H9 (cell line): ENCODE data around the gene CLIC1. TPM values are rescaled to one million over a fixed set of nuclear protein-coding genes. Genes with fewer than 3 reads are reported as not detected.

Experiments
- DNase-seq: peaks from one replicate; pipeline ENCODE4 v3.0.0-alpha.2; 2017
- H2AFZ ChIP-seq: one replicate; pipeline ENCODE4 v1.6.1; 2013; ENCODE audit warnings: mild to moderate bottlenecking, low read length, control low read depth, moderate library complexity
- H2AK5ac ChIP-seq: 2 replicates; pipeline ENCODE4 v1.6.1; 2013; ENCODE audit warnings: low read length, control low read depth, mixed read lengths; ENCODE audit not compliant: insufficient read length
- H2BK120ac ChIP-seq: one replicate; pipeline ENCODE4 v1.6.1; 2013; ENCODE audit warnings: low read depth, mild to moderate bottlenecking, low read length, control low read depth, inconsistent platforms; ENCODE audit not compliant: poor library complexity, severe bottlenecking
- H2BK12ac ChIP-seq: 2 replicates; pipeline ENCODE4 v1.6.1; 2013; ENCODE audit warnings: low read length, control low read depth, mixed read lengths, low read depth; ENCODE audit not compliant: insufficient read length
- H2BK15ac ChIP-seq: 2 replicates; pipeline ENCODE4 v1.6.1; 2013; ENCODE audit warnings: low read depth, low read length, control low read depth
- H2BK20ac ChIP-seq: one replicate; pipeline ENCODE4 v1.6.1; 2013; ENCODE audit warnings: low read depth, mild to moderate bottlenecking, low read length, control low read depth, inconsistent platforms; ENCODE audit not compliant: poor library complexity, severe bottlenecking
- H2BK5ac ChIP-seq: 2 replicates; pipeline ENCODE4 v1.6.1; 2013; ENCODE audit warnings: low read length, control low read depth, mixed read lengths; ENCODE audit not compliant: insufficient read length
- H3K14ac ChIP-seq: 2 replicates; pipeline ENCODE4 v1.6.1; 2013; ENCODE audit warnings: low read length, control low read depth; ENCODE audit not compliant: insufficient read depth
- H3K18ac ChIP-seq: 2 replicates; pipeline ENCODE4 v1.6.1; 2013; ENCODE audit warnings: low read depth, mild to moderate bottlenecking, mixed read lengths, low read length, control low read depth; ENCODE audit not compliant: insufficient read length
- H3K23ac ChIP-seq: 2 replicates; pipeline ENCODE4 v1.6.1; 2013; ENCODE audit warnings: low read length, control low read depth, mixed read lengths, low read depth; ENCODE audit not compliant: insufficient read length
- H3K23me2 ChIP-seq: 2 replicates; pipeline ENCODE4 v1.6.1; 2013; ENCODE audit warnings: low read depth, mild to moderate bottlenecking, mixed read lengths, low read length, control low read depth; ENCODE audit not compliant: insufficient read length, poor library complexity, severe bottlenecking
- H3K27ac ChIP-seq: 2 replicates; pipeline ENCODE4 v1.5.1; 2013; ENCODE audit warnings: low read length, control low read depth, mixed read lengths, low read depth; ENCODE audit not compliant: insufficient read length
- H3K27me3 ChIP-seq: 2 replicates; pipeline ENCODE4 v1.6.1; 2013; ENCODE audit warnings: low read length, control low read depth, inconsistent platforms; ENCODE audit not compliant: insufficient read depth
- H3K4ac ChIP-seq: 2 replicates; pipeline ENCODE4 v1.6.1; 2013; ENCODE audit warnings: low read depth, mild to moderate bottlenecking, control low read depth, inconsistent platforms, low read length, moderate library complexity
- H3K4me1 ChIP-seq: 2 replicates; pipeline ENCODE4 v1.6.1; 2013; ENCODE audit warnings: low read length, control low read depth, inconsistent platforms; ENCODE audit not compliant: insufficient read depth
- H3K4me2 ChIP-seq: 2 replicates; pipeline ENCODE4 v1.6.1; 2013; ENCODE audit warnings: low read length, control low read depth, mixed read lengths; ENCODE audit not compliant: insufficient read length, insufficient read depth
- H3K56ac ChIP-seq: 2 replicates; pipeline ENCODE4 v1.6.1; 2013; ENCODE audit warnings: low read depth, mild to moderate bottlenecking, mixed read lengths, low read length, control low read depth; ENCODE audit not compliant: insufficient read length
- H3K79me1 ChIP-seq: 2 replicates; pipeline ENCODE4 v1.6.1; 2013; ENCODE audit warnings: low read depth, mild to moderate bottlenecking, moderate library complexity, low read length, control low read depth, inconsistent platforms; ENCODE audit not compliant: insufficient read depth, poor library complexity, severe bottlenecking
- H3K79me2 ChIP-seq: 2 replicates; pipeline ENCODE4 v1.6.1; 2013; ENCODE audit warnings: low read length, control low read depth, inconsistent platforms; ENCODE audit not compliant: insufficient read depth
- H3K9ac ChIP-seq: 2 replicates; pipeline ENCODE4 v1.6.1; 2013; ENCODE audit warnings: low read length, control low read depth, mixed read lengths; ENCODE audit not compliant: insufficient read length; ENCODE audit errors: extremely low read depth
- H3K9me3 ChIP-seq: one replicate; pipeline ENCODE4 v1.6.1; 2013; ENCODE audit warnings: low read depth, low read length, inconsistent platforms; ENCODE audit not compliant: control insufficient read depth
- H3T11ph ChIP-seq: one replicate; pipeline ENCODE4 v1.6.1; 2013; ENCODE audit warnings: mild to moderate bottlenecking, low read length, control low read depth, inconsistent platforms
- H4K20me1 ChIP-seq: one replicate; pipeline ENCODE4 v1.6.1; 2013; ENCODE audit not compliant: control insufficient read depth, insufficient read length, insufficient read depth
- H4K5ac ChIP-seq: 2 replicates; pipeline ENCODE4 v1.6.1; 2013; ENCODE audit warnings: low read depth, mild to moderate bottlenecking, mixed read lengths, low read length, control low read depth; ENCODE audit not compliant: insufficient read length
- H4K8ac ChIP-seq: replicated peaks from 2 replicates; pipeline ENCODE4 v1.6.1; 2013; ENCODE audit warnings: low read length, control low read depth, mixed read lengths, low read depth; ENCODE audit not compliant: insufficient read length
- H4K91ac ChIP-seq: 2 replicates; pipeline ENCODE4 v1.6.1; 2013; ENCODE audit warnings: low read depth, mild to moderate bottlenecking, moderate library complexity, mixed read lengths, low read length, control low read depth; ENCODE audit not compliant: insufficient read length
- H3K27ac Mint-ChIP-seq, 3 experiments: 2 replicates in 2 of 3; 3 replicates in 1 of 3; pipeline ENCODE4 v1.8.0; 2020 to 2021; ENCODE audit warnings: mixed read lengths in 3 of 3, mild to moderate bottlenecking in 1 of 3, moderate library complexity in 1 of 3
- H3K27me3 Mint-ChIP-seq: 2 replicates; pipeline ENCODE4 v1.8.0; 2021; ENCODE audit warnings: low read depth, mild to moderate bottlenecking, moderate library complexity, mixed read lengths
- H3K36me3 Mint-ChIP-seq, 3 experiments: 2 replicates in 2 of 3; 3 replicates in 1 of 3; pipeline ENCODE4 v1.8.0; 2020 to 2021; ENCODE audit warnings: low read depth in 3 of 3, mixed read lengths in 3 of 3; ENCODE audit not compliant: insufficient read depth in 1 of 3
- H3K4me1 Mint-ChIP-seq, 2 experiments: 2 replicates each; pipeline ENCODE4 v1.8.0; 2020; ENCODE audit warnings: mixed read lengths in 2 of 2
- H3K4me3 Mint-ChIP-seq, 2 experiments: 2 replicates in 1 of 2; 3 replicates in 1 of 2; pipeline ENCODE4 v1.8.0; 2020 to 2021; ENCODE audit warnings: mild to moderate bottlenecking in 2 of 2, mixed read lengths in 2 of 2, moderate library complexity in 1 of 2
- H3K9me3 Mint-ChIP-seq, 2 experiments: 2 replicates in 1 of 2; 3 replicates in 1 of 2; pipeline ENCODE4 v1.8.0; 2020; ENCODE audit warnings: mild to moderate bottlenecking in 2 of 2, mixed read lengths in 2 of 2, moderate library complexity in 1 of 2
- CTCF ChIP-seq: fragments of 200-600 bp; sonication (generic); conservative IDR thresholded peaks from 3 replicates; pipeline ENCODE4 v1.8.0; 2021; ENCODE audit warnings: antibody characterized with exemption, mild to moderate bottlenecking
- WGBS: extraction: QIAGEN DNeasy Blood & Tissue Kit; methylation state at CpG from one replicate; pipeline ENCODE4 v1.1.7; 2013; ENCODE audit warnings: missing lambda C conversion rate, low lambda C conversion rate, mixed read lengths; ENCODE audit not compliant: insufficient read length; ENCODE audit errors: extremely low coverage; 5-methylcytosine and 5-hydroxymethylcytosine counted together
- total RNA-seq: library from RNA; stranded (reverse); gene quantifications from 2 replicates; pipeline ENCODE4 v1.2.1, GENCODE V29; 2021

The CLIC1 gene
- total RNA-seq, 1 experiment from 2014 or later, result 265 TPM

- Histone ChIP-seq H2BK5ac (no peak within 1 kb of the TSS), H3K56ac (no peak within 1 kb of the TSS), H2AFZ (no peak within 1 kb of the TSS), H3K4me2 (no peak within 1 kb of the TSS), H2BK15ac (no peak within 1 kb of the TSS), H2BK12ac (no peak within 1 kb of the TSS), H4K91ac (no peak within 1 kb of the TSS), H3K23me2 (no peaks in the 10 kb centered on the region), H3K4me1 (peaks cover 6% of the 10 kb centered on the region; the same call in 1 of the 2 replicates), H2BK20ac (no peak within 1 kb of the TSS), H3K14ac (no peak within 1 kb of the TSS), H3T11ph (no peak within 1 kb of the TSS), H3K9me3 (no peaks in the 10 kb centered on the region), H3K23ac (no peak within 1 kb of the TSS), H3K9ac (no peak within 1 kb of the TSS), H4K5ac (no peak within 1 kb of the TSS), H4K20me1 (no peaks in the 10 kb centered on the region), H3K18ac (no peak within 1 kb of the TSS), H2BK120ac (no peak within 1 kb of the TSS), H3K27ac (no peak within 1 kb of the TSS), H3K79me2 (no peaks in the 10 kb centered on the region), H3K79me1 (no peaks in the 10 kb centered on the region), H3K27me3 (no peaks in the 10 kb centered on the region), H2AK5ac (no peak within 1 kb of the TSS), H3K4ac (no peak within 1 kb of the TSS), H4K8ac (no peak within 1 kb of the TSS)
- no peak for TF ChIP-seq CTCF
- Mint-ChIP-seq H3K4me1 (peaks cover 19 to 23% of the 10 kb centered on the region in 2 experiments), H3K27me3 (no peaks in the 10 kb centered on the region), H3K9me3 (no peaks in the 10 kb centered on the region), H3K36me3 (peaks cover 0 to 11% (median 10%) of the 10 kb centered on the region in 3 experiments; a peak in 5 of 7 replicates), H3K4me3 (no peak within 1 kb of the TSS), H3K27ac (no peak within 1 kb of the TSS)
- no CpG with 5 or more reads among the region's 4 CpGs for WGBS
- no peak for DNase-seq
These were observed 14.8 kb downstream of the CLIC1 start, which contains the start of gene LY6G6C for GRCh38 chr6:31721351-31722020. TSS of gene LY6G6C (minus strand) at chr6:31721746. CDS start at chr6:31721679, 67 bp downstream.
